ENCODE data around the gene C1GALT1. TPM values are rescaled to one million over a fixed set of nuclear protein-coding genes. Genes with fewer than 3 reads are reported as not detected.

The C1GALT1 gene
- total RNA-seq, 2 experiments from 2014 or later = 39.0 to 39.5 TPM

GRCh38 chr7:7249814-7250213 lies 67.5 kb downstream of the C1GALT1 start:
- Mint-ChIP-seq H3K4me1 (ENCODE audit: low read depth) (peaks cover 10% of the 10 kb centered on the region), H3K27ac (no peak overlapping the region), H3K27me3 (no peaks in the 10 kb centered on the region), H3K36me3 (ENCODE audit: low read depth) (peaks cover 26% of the 10 kb centered on the region), H3K9me3 (no peaks in the 10 kb centered on the region), H3K4me3 (no peak overlapping the region)
- intact Hi-C loops (cut with micrococcal nuclease) = no loop called here
- ChIA-PET CTCF (interaction anchor here (1.4 kb wide), 1 partner anchor 15 kb away, joined by 3 read pairs; no protein-coding TSS in a partner anchor), POLR2A (no interaction called here)
- DNase-seq (no peak), ATAC-seq (no peak)
- TF ChIP-seq CTCF (IDR thresholded peaks at IDR 0.05) = no peak

GRCh38 chr7:7251742-7252141 lies 69.4 kb downstream of the C1GALT1 start:
- Mint-ChIP-seq H3K36me3 (ENCODE audit: low read depth) (peaks cover 17% of the 10 kb centered on the region), H3K27ac (no peak overlapping the region), H3K27me3 (no peaks in the 10 kb centered on the region), H3K4me3 (no peak overlapping the region), H3K4me1 (ENCODE audit: low read depth) (peaks cover 7% of the 10 kb centered on the region), H3K9me3 (no peaks in the 10 kb centered on the region)
- ATAC-seq = no peak
- CTCF ChIA-PET = interaction anchor here (0.6 kb wide), 1 partner anchor 896 kb away, joined by 3 read pairs; no protein-coding TSS in a partner anchor
- intact Hi-C loops (cut with micrococcal nuclease) = no loop called here
- no peak for DNase-seq
- TF ChIP-seq CTCF (IDR thresholded peaks at IDR 0.05) = no peak
- POLR2A ChIA-PET = no interaction called here

GRCh38 chr7:7254319-7254718 lies 72.0 kb downstream of the C1GALT1 start:
- intact Hi-C loops (cut with micrococcal nuclease) = no loop called here
- Mint-ChIP-seq H3K27me3 (no peaks in the 10 kb centered on the region), H3K36me3 (ENCODE audit: low read depth) (peaks cover 21% of the 10 kb centered on the region), H3K4me3 (no peak overlapping the region), H3K9me3 (no peaks in the 10 kb centered on the region), H3K27ac (no peak overlapping the region), H3K4me1 (ENCODE audit: low read depth) (peaks cover 18% of the 10 kb centered on the region)
- TF ChIP-seq CTCF (IDR thresholded peaks at IDR 0.05) = no peak
- POLR2A ChIA-PET = no interaction called here
- ATAC-seq = no peak
- DNase-seq = no peak
- CTCF ChIA-PET = interaction anchor here (1.0 to 1.5 kb wide), 2 partner anchors 21 to 52 kb away, joined by 4 read pairs; no protein-coding TSS in a partner anchor

- H3K9me3 Mint-ChIP-seq = peaks cover 2% of the 10 kb centered on the region
- H3K4me3 Mint-ChIP-seq = no peak overlapping the region
- POLR2A ChIA-PET = no interaction called here
- peaks cover 26% of the 10 kb centered on the region for H3K36me3 Mint-ChIP-seq (ENCODE audit: low read depth)
- H3K27ac Mint-ChIP-seq = no peak overlapping the region
- CTCF ChIA-PET = interaction anchor here (1.2 to 1.5 kb wide), 2 partner anchors 10 to 21 kb away, joined by 3 to 4 read pairs; no protein-coding TSS in a partner anchor
- TF ChIP-seq CTCF (IDR thresholded peaks at IDR 0.05) = no peak
- H3K27me3 Mint-ChIP-seq = no peaks in the 10 kb centered on the region
- DNase-seq (no peak), ATAC-seq (no peak)
- intact Hi-C loops (cut with micrococcal nuclease) = loop anchor here (5.0 kb wide), 1 partner anchor 73 kb away; the partner anchor contains the start of gene C1GALT1
- peaks cover 24% of the 10 kb centered on the region for H3K4me1 Mint-ChIP-seq (ENCODE audit: low read depth)
These were observed 72.6 kb downstream of the C1GALT1 start for GRCh38 chr7:7254908-7255307.

- H3K9me3 Mint-ChIP-seq = peaks cover 14% of the 10 kb centered on the region
- ATAC-seq (no peak), DNase-seq (no peak)
- ChIA-PET POLR2A (no interaction called here), CTCF (no interaction called here)
- peak overlapping the region; percentile 52 for H3K27ac Mint-ChIP-seq
- intact Hi-C loops (cut with micrococcal nuclease) = loop anchor here (5.0 kb wide), 1 partner anchor 75 kb away; the partner anchor contains the start of gene C1GALT1
- peaks cover 32% of the 10 kb centered on the region for H3K36me3 Mint-ChIP-seq (ENCODE audit: low read depth)
- TF ChIP-seq CTCF (IDR thresholded peaks at IDR 0.05) = no peak
- peaks cover 27% of the 10 kb centered on the region for H3K4me1 Mint-ChIP-seq (ENCODE audit: low read depth)
- no peaks in the 10 kb centered on the region for H3K27me3 Mint-ChIP-seq
- no peak overlapping the region for H3K4me3 Mint-ChIP-seq
These were observed 74.5 kb downstream of the C1GALT1 start for GRCh38 chr7:7256731-7257274.

Measured in activated CD8-positive, alpha-beta T cell treated with anti-CD3 and anti-CD28 coated beads for 36 hours (primary cell).